SK-N-SH (cell line): ENCODE data around the gene SMARCC1.

Experiments
- CHD2 ChIP-seq: fragments of 150-350 bp; IDR thresholded peaks from 2 replicates; pipeline ENCODE4 v1.6.1; 2018; ENCODE audit warnings: low read length; ENCODE audit not compliant: partially characterized antibody
- CTCF ChIP-seq: fragments of 200-600 bp; sonication (generic); IDR thresholded peaks from 2 replicates; pipeline ENCODE4 v1.6.1; 2017; ENCODE audit warnings: antibody characterized with exemption, mild to moderate bottlenecking, moderate library complexity
- EP300 ChIP-seq, 2 experiments: IDR thresholded peaks; 2 replicates each; pipeline versions ENCODE4 v1.4.0 to v1.6.1; 2012; ENCODE audit warnings: borderline replicate concordance in 1 of 2, low read depth in 1 of 2, low read length in 1 of 2
- EZH2phosphoT487 ChIP-seq: fragments of 200-600 bp; sonication (generic); IDR thresholded peaks from 2 replicates; pipeline ENCODE4 v1.6.1; 2017; ENCODE audit warnings: low read depth, mixed run types, mild to moderate bottlenecking, antibody characterized with exemption, moderate library complexity, borderline replicate concordance
- FOSL2 ChIP-seq: IDR thresholded peaks from 2 replicates; pipeline ENCODE4 v1.4.0; 2012; ENCODE audit warnings: low read depth, mild to moderate bottlenecking, moderate library complexity, borderline replicate concordance
- JUND ChIP-seq: IDR thresholded peaks from 2 replicates; pipeline ENCODE4 v1.4.0; 2012
- MXI1 ChIP-seq: IDR thresholded peaks from 2 replicates; pipeline ENCODE4 v1.6.1; 2012; ENCODE audit warnings: mild to moderate bottlenecking, low read depth, low read length, improper control_type of control experiment
- NRF1 ChIP-seq: IDR thresholded peaks from 2 replicates; pipeline ENCODE4 v1.6.1; 2012; ENCODE audit warnings: low read depth, mild to moderate bottlenecking, low read length
- POLR2AphosphoS5 ChIP-seq: IDR thresholded peaks from 2 replicates; pipeline ENCODE4 v1.6.1; 2012; ENCODE audit warnings: low read depth, low read length
- RAD21 ChIP-seq: IDR thresholded peaks from 2 replicates; pipeline ENCODE4 v1.6.1; 2012; ENCODE audit warnings: mild to moderate bottlenecking, low read length
- RCOR1 ChIP-seq: fragments of 150-350 bp; IDR thresholded peaks from 2 replicates; pipeline ENCODE4 v1.6.1; 2017; ENCODE audit warnings: antibody characterized with exemption, low read length
- RFX5 ChIP-seq: IDR thresholded peaks from 2 replicates; pipeline ENCODE4 v1.6.1; 2012; ENCODE audit warnings: mild to moderate bottlenecking, improper control_type of control experiment, low read length
- SMC3 ChIP-seq: IDR thresholded peaks from 2 replicates; pipeline ENCODE4 v1.6.1; 2012; ENCODE audit warnings: low read depth, low read length, improper control_type of control experiment
- YY1 ChIP-seq: IDR thresholded peaks from 2 replicates; pipeline ENCODE4 v1.4.0; 2012; ENCODE audit warnings: low read depth, mild to moderate bottlenecking

- TF ChIP-seq CTCF (no peak), EZH2phosphoT487 (no peak), NRF1 (no peak), JUND (no peak), POLR2AphosphoS5 (no peak), CHD2 (no peak), MXI1 (no peak), RCOR1 (no peak), YY1 (no peak), RFX5 (no peak), FOSL2 (no peak), RAD21 (no peak), EP300 (IDR thresholded peaks at IDR 0.05; ENCODE audit: borderline replicate concordance in 1 of 2, low read depth in 1 of 2, low read length in 1 of 2) (no peak), SMC3 (no peak)
These were observed 50.6 kb downstream of the SMARCC1 start for GRCh38 chr3:47731061-47731460.
